NCI-H1105 (cell line): ENCODE data around the gene INAFM2.

Source experiments
- DNase-seq: peaks from one replicate; lab custom pipeline; 2025; lab: John Stamatoyannopoulos, UW

INAFM2 gene

GRCh38 chr15:40306908-40307307, 16.6 kb upstream of the INAFM2 start:
- no peak for DNase-seq

GRCh38 chr15:40307421-40308211, 15.9 kb upstream of the INAFM2 start, which contains the start of gene PLCB2:
Gene PLCB2 (minus strand): TSS chr15:40307935. CDS start chr15:40307672, 263 bp downstream.
- no peak for DNase-seq

DNA sequence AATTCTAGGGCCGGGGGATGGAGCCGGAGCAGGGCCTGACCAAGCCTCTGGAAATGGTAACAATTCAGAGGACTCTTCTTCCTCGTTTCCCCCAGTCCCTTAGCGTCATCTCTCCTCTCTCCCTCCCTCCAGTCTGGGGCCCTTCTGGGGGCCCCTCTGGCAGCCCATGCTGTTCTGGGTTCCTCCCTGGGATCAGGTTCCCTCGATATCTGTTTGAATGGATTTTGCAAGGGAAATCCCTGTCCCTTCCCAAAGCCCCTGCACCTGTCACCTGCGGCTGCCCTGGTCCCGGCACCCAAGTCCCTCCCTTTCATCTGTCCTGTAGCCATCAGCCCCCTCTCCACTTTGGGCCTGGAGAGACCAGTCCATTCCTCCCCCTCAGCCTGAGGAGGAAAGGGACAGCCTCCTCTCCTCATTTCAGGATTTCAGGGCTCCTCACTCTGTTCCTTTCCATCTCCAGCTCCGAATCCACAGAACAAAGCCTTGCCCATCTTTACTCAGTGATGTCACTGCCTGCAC, 14.1 kb upstream of the INAFM2 start:
- no peak for DNase-seq

- no peak for DNase-seq
Measured at GRCh38 chr15:40310001-40310959, 13.2 kb upstream of the INAFM2 start.

GRCh38 chr15:40310993-40311392, 12.5 kb upstream of the INAFM2 start:
- no peak for DNase-seq

DNA sequence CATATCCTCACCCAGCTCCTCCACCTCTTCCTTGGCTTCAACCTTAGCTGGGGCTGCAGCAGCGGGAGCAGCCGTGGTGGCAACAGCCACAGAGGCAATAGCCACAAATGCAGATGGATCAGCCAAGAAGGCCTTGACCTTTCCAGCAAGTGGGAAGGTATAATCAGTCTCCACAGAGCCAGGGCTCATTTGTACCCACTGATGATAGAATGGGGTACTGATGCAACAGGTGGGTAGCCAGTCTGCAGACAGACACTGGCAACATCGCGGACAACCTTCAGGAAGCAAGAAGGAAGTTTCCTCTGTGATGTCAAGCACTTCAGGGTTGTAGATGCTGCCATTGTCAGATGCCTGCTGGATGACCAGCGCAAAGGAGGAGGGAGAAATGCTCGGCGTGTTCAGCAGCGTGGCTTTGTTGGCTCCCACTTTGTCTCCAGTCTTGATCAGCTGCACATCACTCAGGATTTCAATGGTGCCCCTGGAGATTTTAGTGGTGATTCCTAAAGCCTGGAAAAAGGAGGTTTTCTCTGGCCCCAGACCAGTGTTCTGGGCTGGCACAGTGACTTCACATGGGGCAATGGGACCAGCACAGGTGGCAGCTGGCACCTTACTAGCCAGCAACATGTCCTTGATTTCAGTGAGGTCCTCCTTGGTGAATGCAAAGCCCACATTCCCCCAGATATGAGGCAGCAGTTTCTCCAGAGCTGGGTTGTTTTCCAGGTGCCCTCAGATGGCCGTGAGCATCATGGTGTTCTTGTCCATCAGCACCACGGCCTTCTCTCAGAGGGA, 10.9 kb upstream of the INAFM2 start:
- no peak for DNase-seq

DNA sequence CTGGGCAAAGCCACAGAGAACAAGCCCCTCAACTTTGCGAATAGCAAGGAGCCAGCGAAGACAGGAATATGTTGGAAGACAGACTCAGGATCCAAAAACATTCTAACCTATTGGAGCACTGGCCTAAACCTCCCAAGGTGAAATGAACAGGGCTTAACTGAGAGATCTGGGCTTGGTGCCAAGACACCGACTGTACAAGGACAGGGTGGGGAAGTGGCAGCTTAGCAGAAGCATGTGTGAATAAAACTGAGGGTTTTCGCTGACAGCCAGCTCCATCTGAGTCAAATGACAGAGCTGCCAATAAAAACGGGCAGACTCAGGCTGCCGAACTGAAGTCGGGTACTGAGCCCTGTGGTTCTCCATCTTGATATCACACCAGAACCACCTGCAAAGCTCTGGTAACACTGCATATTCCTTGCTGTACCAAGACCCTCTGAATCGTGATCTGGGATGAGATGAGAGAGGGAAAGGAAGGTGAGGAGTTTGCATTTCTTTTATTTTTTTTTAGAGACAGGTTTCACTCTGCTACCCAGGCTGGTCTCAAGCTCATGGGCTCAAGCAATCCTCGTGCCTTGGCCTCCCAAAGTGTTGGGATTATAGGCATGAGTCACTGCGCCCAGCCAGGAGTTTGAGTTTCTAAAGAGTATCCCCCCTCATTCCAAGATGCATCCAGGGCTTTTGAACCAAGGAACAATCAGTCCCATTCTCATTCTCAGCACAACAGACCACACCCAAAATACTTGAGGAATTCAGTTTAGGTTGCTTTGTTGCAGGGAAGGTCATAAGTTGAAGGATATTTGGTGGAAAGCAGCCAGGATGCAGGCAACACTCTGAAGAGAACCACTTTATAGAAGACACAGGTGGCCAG, 9.7 kb upstream of the INAFM2 start:
- DNase-seq = peak; percentile 71

DNA sequence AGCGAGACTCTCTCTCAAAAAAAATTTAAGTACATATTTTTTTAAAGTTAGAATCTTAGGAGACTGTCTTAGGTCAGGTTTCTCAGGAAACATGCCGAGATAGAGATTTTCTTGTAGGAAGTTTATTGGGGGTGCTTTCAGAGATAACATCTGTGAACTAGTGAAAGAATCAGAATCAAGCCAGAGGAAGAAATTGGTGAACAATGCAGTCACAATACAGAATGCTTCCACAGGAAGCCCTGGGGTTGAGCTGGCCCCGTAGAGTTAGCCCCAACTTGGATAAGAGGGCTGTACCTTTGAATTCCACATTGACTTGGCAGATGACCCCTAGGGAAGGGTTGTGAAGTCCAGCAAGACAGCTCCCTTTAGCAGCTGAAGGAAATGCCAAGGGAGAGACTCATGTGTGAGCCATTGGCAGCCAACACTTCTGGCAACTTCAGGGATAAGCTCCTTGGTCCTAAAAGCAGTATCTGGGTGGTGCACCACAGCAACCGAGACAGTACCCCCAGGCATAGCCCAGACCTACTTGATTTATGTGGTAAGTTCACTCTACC, 8.7 kb upstream of the INAFM2 start:
- DNase-seq = no peak

DNA sequence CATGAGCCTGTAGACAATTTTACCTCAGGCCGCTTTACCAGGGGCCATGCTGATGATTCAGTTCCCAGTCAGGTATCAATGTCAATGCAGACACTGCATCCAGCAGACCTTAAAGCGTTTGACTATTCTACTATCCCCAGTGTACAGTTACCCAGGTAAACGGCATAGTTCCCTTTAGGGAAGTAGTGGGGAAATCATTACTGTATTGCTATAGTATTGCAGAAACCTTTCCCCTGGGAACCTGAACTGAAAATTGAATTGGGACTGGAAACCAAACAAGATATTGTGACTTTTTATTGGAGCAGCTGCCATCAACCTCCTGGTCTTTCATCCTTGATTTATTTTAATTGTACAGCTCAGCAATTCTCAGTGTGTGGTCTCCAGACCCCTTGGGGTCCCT, 6.6 kb upstream of the INAFM2 start:
- DNase-seq = no peak

DNA sequence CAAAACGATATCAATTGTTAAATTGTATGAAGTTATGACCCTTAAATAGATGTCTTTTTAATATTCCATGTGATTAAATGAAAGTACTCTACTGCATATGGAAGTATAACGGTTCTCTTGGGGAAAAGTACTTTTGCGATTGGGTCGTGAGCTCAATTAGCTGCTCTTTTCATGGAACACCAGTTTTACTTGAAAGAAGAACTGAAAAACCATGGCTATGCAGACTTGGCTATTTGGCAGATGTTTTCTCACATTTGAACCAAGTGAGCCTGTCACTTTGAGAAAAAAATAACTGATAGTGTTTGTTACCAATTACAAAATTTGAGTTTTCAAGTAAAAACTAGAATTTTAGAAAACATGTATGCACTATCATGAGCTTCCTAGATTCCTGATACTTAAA, 5.9 kb upstream of the INAFM2 start:
- DNase-seq = no peak

GRCh38 chr15:40320409-40320808, 3.1 kb upstream of the INAFM2 start:
- DNase-seq = no peak

DNA sequence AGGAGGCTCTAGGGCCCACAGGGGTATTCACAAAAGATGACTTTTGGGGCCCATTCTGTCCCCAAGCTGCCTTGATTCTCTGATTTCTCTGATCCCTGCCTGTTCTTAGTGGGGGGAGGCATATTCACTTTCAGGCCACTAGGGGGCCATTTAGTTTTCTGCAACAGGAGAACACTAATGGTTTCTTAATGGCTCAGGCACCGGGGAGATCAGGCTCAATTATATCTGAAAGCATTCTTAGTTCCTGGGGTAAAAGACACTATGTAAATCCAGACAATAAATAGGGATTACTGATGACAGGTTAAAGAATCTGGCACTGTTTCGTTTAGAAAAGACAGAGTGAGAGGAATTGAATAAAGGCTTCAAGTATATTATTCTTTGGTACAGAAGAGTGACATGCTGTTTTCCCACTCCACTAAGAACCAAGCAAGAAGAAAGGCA, 2.5 kb upstream of the INAFM2 start:
- peak; percentile 52 for DNase-seq

- peak; percentile 20 for DNase-seq
Measured at GRCh38 chr15:40322531-40323238, 807 bp upstream of the INAFM2 start.

DNA sequence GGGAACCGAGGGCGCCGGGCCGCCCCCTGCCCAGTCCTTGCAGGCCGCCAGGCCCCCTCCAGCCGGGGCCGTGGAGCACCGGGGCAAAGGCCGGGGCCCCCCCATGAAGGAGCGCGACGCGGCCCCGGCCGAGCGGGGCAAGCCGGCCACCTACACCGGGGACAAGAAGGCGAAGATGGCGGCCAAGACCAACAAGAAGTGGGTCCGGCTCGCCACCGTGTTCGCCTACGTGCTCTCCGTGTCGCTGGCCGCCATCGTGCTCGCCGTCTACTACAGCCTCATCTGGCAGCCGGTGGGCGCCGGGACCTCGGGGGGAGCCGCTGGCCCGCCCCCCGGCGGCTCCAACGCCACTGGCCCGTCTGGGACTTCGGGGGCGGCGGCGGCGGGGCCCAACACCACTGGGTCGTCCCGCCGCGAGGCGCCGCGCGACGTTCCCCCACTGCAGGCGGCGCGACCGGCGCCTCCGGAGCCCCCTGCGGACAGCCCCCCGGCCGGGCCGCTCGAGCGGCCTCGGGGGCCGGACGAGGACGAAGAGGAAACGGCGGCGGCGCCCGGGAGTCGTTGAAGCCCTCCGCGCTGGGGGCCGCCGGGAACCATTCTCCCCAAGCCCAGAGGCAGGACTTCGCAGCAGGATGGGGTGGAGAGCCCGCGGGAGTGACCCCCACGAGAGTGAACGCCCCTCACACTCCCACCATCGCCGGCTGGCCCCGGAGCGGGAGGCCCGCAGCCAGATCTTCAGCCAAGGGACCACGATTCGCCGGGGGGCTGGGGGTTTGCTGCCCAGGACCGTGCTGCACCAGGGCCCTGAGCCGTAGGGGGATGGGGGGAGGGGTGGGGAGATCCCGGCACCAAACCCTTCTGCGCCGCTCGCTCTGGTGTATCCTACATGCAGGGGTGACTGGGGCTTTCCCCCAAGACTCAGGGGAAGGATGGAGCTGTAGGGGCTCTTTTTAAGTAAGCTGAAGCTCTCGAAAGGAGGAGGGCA, 753 bp downstream of the INAFM2 start:
- no peak for DNase-seq

DNA sequence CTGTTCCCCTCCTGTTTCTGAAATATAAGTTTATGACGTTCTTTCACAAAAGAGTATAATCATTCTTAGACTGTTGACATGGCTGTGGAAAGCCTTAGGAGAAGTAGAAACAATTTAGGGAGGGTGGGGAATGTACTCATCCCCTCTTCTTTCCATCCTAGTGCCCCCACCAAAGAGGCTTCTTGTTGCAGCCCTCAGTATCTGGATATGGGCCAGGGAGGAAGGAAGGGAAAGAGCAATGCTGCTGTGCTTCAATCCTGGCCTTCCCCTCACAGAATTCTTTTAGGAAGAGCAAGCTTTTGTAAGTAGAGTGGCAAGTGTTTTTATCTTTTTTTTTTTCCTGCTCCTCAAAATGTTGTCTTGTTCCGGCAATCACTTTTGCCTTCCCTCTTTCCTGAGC, 1.7 kb downstream of the INAFM2 start:
- DNase-seq = no peak

- no peak for DNase-seq
Measured at GRCh38 chr15:40325700-40326099, 2.2 kb downstream of the INAFM2 start.

DNA sequence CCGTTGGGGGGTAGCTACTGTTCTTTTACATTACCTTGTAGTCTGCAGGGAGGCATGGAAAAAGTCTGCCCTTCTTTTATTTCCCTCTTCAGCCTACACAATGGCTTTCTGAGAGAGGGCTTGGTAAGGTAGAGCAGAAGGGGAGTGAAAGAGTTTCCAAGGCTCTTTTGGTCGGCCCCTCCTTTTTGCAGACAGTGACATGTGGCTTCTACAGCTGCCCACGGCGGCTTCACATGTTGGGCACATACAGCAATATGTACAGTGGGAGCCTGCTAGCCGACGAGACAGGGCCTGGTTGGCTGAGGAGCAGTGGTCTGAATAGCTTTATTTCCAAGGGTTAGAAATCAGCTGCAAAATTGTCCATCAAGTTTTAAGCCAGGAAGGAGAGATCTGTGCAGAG, 4.0 kb downstream of the INAFM2 start:
- DNase-seq = no peak

- DNase-seq = no peak
Measured at GRCh38 chr15:40328176-40328575, 4.7 kb downstream of the INAFM2 start.

- no peak for DNase-seq
Measured at GRCh38 chr15:40328751-40329150, 5.3 kb downstream of the INAFM2 start.
